HG03575 (cell line): Measurements from ENCODE around the gene DSG2.
"Not testable (repeated sequence)": the region's sequence is repeated elsewhere in the genome, so short reads cannot be mapped to it uniquely, and the experiment has no call there.

ENCODE experiments used
- ATAC-seq: cut with Tn5 transposase; IDR thresholded peaks from one replicate; pipeline ENCODE4 v1.9.1; 2021; ENCODE audit not compliant: unreplicated experiment, insufficient number of reproducible peaks, low FRiP score; ENCODE audit errors: extremely low read depth

The DSG2 gene

GRCh38 chr18:31497836-31498573 lies at the start of gene DSG2:
TSS of gene DSG2 (plus strand) at chr18:31498177. CDS start at chr18:31498252, 75 bp downstream.
- no peak for ATAC-seq

GRCh38 chr18:31450409-31450808 lies 47.6 kb upstream of the DSG2 start:
- ATAC-seq: no peak

- no peak for ATAC-seq
Observed at GRCh38 chr18:31451625-31452024, 46.4 kb upstream of the DSG2 start.

- no peak for ATAC-seq
Observed at GRCh38 chr18:31454066-31454708, 43.8 kb upstream of the DSG2 start.

GRCh38 chr18:31469629-31470028 lies 28.3 kb upstream of the DSG2 start:
- no peak for ATAC-seq

GRCh38 chr18:31478688-31479087 lies 19.3 kb upstream of the DSG2 start:
- no peak for ATAC-seq

GRCh38 chr18:31482051-31482450 lies 15.9 kb upstream of the DSG2 start:
- ATAC-seq: no peak

GRCh38 chr18:31483396-31483795 lies 14.6 kb upstream of the DSG2 start:
- no peak for ATAC-seq

GRCh38 chr18:31484461-31484860 lies 13.5 kb upstream of the DSG2 start:
- ATAC-seq: no peak

GRCh38 chr18:31486165-31486564 lies 11.8 kb upstream of the DSG2 start:
- no peak for ATAC-seq

GRCh38 chr18:31487246-31488015 lies 10.5 kb upstream of the DSG2 start:
- no peak for ATAC-seq

- ATAC-seq: no peak
Observed at GRCh38 chr18:31489311-31489710, 8.7 kb upstream of the DSG2 start.

GRCh38 chr18:31490387-31490786 lies 7.6 kb upstream of the DSG2 start:
- ATAC-seq: peak; percentile 82

- no peak for ATAC-seq
Observed at GRCh38 chr18:31490833-31491232, 7.1 kb upstream of the DSG2 start.

GRCh38 chr18:31491586-31491985 lies 6.4 kb upstream of the DSG2 start:
- no peak for ATAC-seq

- no peak for ATAC-seq
Observed at GRCh38 chr18:31492671-31493070, 5.3 kb upstream of the DSG2 start.

GRCh38 chr18:31493171-31493570 lies 4.8 kb upstream of the DSG2 start:
- ATAC-seq: no peak

- ATAC-seq: no peak
Observed at GRCh38 chr18:31493941-31494340, 4.0 kb upstream of the DSG2 start.

- not testable (repeated sequence) for ATAC-seq
Observed at GRCh38 chr18:31494705-31495244, 3.2 kb upstream of the DSG2 start.

GRCh38 chr18:31497404-31497835 lies 557 bp upstream of the DSG2 start:
- no peak for ATAC-seq
